GM10248 (cell line): ENCODE data around the gene MMAA.
"Not testable (repeated sequence)": the region's sequence is repeated elsewhere in the genome, so short reads cannot be mapped to it uniquely, and the experiment has no call there.

Experiments used
- CTCF ChIA-PET: fragments of 300-600 bp; sonication (Branson Sonifier 250); formaldehyde crosslinking; extraction: SDS; loops from one replicate; lab custom pipeline; 2021; ENCODE audit warnings: antibody characterized with exemption; lab: Yijun Ruan, JAX
- POLR2A ChIA-PET: fragments of 350-650 bp; sonication (Branson Sonifier 250); formaldehyde crosslinking; extraction: SDS; loops from one replicate; lab custom pipeline; 2020; ENCODE audit warnings: antibody characterized with exemption; lab: Yijun Ruan, JAX
- DNase-seq: peaks from one replicate; pipeline ENCODE4 v3.0.0; 2012; ENCODE audit errors: extremely low spot score
- CTCF ChIP-seq: IDR thresholded peaks from 2 replicates; pipeline ENCODE4 v1.5.1; 2012; ENCODE audit warnings: mild to moderate bottlenecking, low read depth; ENCODE audit errors: extremely low read depth, missing control alignments, control extremely low read depth

MMAA gene

GRCh38 chr4:145681518-145681917, 62.3 kb downstream of the MMAA start:
- ChIA-PET CTCF (no interaction called here), POLR2A (no interaction called here)
- DNase-seq = no peak
- no peak for TF ChIP-seq CTCF

GRCh38 chr4:145681956-145682355, 62.8 kb downstream of the MMAA start:
- POLR2A ChIA-PET = no interaction called here
- CTCF ChIA-PET = no interaction called here
- no peak for TF ChIP-seq CTCF
- DNase-seq = no peak

- DNase-seq = no peak
- TF ChIP-seq CTCF = no peak
- POLR2A ChIA-PET = no interaction called here
- CTCF ChIA-PET = no interaction called here
Measured at GRCh38 chr4:145686991-145687390, 67.8 kb downstream of the MMAA start.

- CTCF ChIA-PET = interaction anchor here (1.2 kb wide), 1 partner anchor 56 kb away, joined by 3 read pairs; no protein-coding TSS in a partner anchor
- POLR2A ChIA-PET = no interaction called here
- no peak for TF ChIP-seq CTCF
- DNase-seq = no peak
Measured at GRCh38 chr4:145690610-145691009, 71.4 kb downstream of the MMAA start.

- POLR2A ChIA-PET, CTCF ChIA-PET, DNase-seq: not testable (repeated sequence)
Measured at GRCh38 chr4:145691416-145691815, 72.2 kb downstream of the MMAA start.

GRCh38 chr4:145694929-145695328, 75.7 kb downstream of the MMAA start:
- ChIA-PET CTCF (interaction anchor here (1.1 kb wide), 1 partner anchor 38 kb away, joined by 3 read pairs; no protein-coding TSS in a partner anchor), POLR2A (no interaction called here)
- TF ChIP-seq CTCF = no peak
- no peak for DNase-seq

- TF ChIP-seq CTCF = no peak
- POLR2A ChIA-PET = no interaction called here
- no peak for DNase-seq
- CTCF ChIA-PET = interaction anchor here (2.0 kb wide), 1 partner anchor 13 kb away, joined by 4 read pairs; no protein-coding TSS in a partner anchor
Measured at GRCh38 chr4:145697332-145697731, 78.1 kb downstream of the MMAA start.
